ENCODE results near the gene PTK7.

- TF ChIP-seq HDGF (IDR thresholded peaks at IDR 0.05; ENCODE audit: borderline replicate concordance) (no peak), FOXM1 (IDR thresholded peaks at IDR 0.05; ENCODE audit: borderline replicate concordance) (no peak), ELF4 (IDR thresholded peaks at IDR 0.05) (no peak), PKNOX1 (IDR thresholded peaks at IDR 0.05) (no peak), ZNF384 (IDR thresholded peaks at IDR 0.05) (no peak), SP1 (IDR thresholded peaks at IDR 0.05) (no peak), SUZ12 (IDR thresholded peaks at IDR 0.05) (no peak), BHLHE40 (IDR thresholded peaks at IDR 0.05; ENCODE audit: borderline replicate concordance) (no peak), TARDBP (IDR thresholded peaks at IDR 0.05) (no peak), FOXA1 (IDR thresholded peaks at IDR 0.05) (no peak), L3MBTL2 (conservative IDR thresholded peaks at IDR 0.05) (no peak)
Measured at GRCh38 chr6:43172104-43173007, 96.2 kb downstream of the PTK7 start.

All from HEK293T (cell line).